Head of caudate nucleus (tissue), 42 donors: ENCODE results near the gene WDR72.
"Not testable (repeated sequence)": the region's sequence is repeated elsewhere in the genome, so short reads cannot be mapped to it uniquely, and the experiment has no call there.

Source experiments
- DNase-seq, 42 donors: peaks; one replicate each; pipeline versions ENCODE4 v3.0.0 to v3.0.0-alpha.2; 2020 to 2021; ENCODE audit warnings: mixed read lengths in 7 of 42
- intact Hi-C: fragments of 100-400 bp; cut with DNase I; formaldehyde crosslinking; loops from one replicate; pipeline ENCODE4 v1.15.0; 2022

The WDR72 gene

DNA sequence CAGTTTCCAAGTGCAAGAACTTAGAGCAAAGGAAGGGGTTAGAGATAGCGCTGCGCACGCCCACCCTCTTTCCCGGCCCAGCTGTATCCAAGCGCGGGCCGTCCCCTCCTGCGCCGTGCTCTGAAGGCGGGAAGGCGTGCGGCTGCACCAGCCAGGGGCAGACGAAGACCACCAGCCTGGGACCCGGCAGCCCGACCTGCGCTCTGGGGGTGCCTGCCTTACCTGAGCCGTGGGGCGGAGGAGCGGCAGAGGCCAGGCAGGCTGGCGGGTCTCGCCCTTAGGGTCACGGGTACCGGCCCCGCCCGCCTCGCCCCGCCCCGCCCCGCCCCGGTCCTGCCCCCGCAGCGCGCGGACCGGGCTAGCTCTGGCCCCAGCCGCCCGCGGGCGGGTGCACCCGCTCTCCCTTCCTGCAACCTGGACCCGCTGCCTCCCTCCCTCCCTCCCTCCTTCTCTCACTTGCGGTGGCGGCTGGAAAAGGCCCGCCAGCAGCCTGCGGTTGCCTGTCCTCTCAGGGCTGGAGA lies at the start of gene WDR72:
WDR72 (minus strand) TSS at position 253 of the 521 bp plus-strand sequence. CDS start 26,514 bp downstream, outside the sequence.
- no peak for DNase-seq
- intact Hi-C loops, result no loop called here

DNA sequence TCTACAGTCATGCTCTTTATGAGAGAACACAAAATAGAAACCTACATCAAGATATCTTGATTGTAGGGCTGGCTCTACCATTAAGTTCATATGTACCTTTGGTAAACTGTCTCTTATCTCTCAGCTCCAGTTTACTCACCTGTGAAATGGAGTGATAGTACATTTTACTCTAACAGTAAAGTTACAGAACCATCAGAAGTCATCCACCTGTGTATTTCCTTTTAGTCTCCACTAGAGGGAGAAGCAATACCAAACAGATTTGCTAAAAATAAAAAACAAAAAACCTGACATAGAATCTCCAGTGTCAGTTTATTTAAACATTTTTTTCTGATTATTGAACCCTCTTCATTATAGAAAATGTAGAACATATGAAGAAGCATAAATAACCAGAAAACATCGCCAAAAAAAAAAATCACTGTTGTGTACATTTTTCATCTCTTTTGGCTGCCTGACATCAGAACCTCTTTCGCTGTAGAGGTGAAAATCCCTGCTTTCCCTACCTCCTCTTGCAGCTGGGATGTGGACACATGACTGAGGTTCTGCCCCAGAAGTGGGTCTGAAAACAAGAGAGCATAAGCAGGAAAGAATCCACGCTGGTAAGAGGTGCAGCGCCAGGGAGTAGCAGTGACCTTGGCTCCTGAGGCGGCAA lies 48.7 kb upstream of the WDR72 start:
- no peak for DNase-seq
- intact Hi-C loops, result no loop called here

DNA sequence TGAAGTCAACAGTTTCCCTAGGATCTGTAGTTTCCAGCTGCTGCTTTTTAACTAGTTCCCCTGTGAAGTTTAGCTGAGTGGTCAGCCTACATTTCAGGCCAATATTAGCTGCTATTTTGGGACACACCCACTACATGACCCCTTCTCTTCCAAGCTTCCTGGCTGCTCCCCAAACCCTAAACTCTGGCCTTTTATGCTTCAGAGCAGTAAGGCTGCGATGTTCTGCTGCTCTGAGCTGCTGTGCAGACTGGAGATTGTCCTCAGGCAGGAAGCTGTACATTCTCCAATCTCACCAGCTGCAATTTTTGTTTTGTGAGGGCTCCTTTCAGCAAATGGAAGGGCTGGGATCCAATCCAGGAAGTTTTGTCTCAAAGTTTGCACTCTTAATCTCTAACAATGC lies 48.0 kb upstream of the WDR72 start:
- no peak for DNase-seq
- intact Hi-C loops, result no loop called here

DNA sequence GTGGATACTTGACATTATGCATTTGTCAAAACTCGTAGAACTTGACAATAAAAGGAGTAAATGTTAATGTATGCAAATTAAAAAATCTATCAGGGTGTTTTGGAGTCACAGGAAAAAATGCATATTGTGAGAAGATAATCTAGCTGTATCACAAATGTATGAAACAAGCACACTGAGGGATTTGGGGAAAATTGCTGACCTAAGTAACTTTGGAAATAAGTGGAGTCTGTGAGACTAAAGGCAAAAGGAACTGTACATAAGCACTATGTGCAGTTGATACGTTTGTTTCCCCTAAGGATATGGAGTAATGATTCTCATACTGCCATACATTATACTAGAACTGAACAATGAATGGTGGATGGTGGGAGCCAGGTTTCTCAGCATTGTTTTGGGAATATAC lies 43.2 kb upstream of the WDR72 start:
- no peak for DNase-seq
- intact Hi-C loops, result no loop called here

DNA sequence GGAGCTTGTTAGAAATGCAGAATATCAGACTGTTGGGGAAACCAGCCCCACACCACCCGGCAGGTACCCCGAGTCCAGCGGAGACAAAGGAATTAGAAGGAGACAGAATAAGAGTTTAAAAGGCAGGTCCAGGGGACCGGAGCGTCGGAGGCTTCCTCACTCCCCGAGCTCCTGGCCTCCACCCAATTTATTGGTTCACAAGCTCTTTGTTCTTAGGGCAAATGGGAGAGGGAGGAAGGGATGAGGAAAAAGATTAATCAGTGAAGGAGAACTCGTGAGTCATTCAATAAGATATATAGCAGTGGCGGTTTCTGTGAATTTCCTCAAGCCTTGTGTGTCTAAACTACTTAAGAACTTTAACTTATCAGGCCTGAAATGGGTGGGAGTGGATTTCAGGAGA lies 32.1 kb upstream of the WDR72 start:
- DNase-seq, result no peak
- intact Hi-C loops, result no loop called here

DNA sequence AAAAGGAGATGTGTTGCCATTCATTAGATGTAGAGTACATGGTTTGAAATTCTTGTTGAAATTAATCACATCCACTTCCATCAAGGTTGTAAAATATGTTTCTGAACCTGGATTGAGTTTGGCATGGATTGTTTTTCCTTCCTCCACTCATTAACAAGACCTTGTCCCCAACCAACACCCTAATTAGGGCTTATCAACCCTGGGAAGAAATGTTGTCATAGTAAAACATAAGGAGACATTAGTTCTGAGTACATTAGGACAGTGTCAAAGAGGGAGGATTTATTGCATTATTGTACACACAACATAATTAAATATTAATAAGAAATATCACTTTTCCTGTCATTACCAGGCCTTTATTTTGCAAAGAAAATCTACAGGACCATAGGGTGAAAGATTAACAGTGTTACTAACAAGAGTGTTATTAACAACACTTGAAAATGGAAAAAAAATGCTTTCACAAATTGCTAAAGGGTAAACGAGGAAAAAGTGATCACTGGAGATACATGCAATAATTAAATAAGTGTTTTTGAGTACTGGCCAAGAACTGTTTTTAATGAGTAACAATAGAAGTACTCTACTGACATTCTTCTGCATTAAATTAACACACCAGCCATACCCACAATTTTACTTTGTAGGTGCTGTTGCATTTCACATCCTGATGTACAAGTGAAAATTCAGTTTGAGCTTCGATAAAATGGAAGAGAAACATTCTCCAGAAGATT lies 30.4 kb upstream of the WDR72 start:
- no peak for DNase-seq
- intact Hi-C loops, result no loop called here

DNA sequence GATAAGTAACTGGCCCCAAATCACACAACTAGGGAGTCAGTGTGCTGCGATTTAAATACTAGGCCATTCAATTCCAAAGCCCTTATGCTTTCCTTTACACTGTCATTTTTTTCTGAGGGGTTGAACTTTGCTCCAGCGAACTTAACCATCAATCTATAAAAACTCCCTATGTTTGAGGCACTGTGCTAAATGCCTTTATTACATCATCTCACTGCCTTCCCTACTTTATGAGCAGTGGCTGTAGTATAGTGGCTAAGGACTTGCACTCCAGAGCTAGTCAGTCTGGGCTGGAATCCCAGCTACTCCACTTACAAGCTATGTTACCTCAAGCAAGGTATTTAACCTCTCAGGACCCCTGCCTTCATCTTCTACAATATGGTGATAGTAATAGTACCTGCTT lies 26.9 kb upstream of the WDR72 start:
- no peak for DNase-seq
- intact Hi-C loops, result no loop called here

DNA sequence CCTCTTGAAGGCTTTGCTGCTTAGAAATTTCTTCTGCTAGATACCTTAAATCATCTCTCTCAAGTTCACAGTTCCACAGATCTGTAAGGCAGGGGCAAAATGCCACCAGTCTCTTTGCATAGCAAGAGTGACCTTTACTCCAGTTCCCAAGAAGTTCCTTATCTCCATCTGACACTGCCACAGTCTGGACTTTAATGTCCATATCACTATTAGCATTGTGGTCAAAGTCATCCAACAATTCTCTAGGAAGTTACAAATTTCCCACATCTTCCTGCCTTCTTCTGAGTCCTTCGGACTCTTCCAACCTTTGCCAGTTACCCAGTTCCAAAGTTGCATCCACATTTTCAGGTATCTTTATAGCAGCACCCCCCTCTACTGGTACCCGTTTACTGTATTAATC lies 25.8 kb upstream of the WDR72 start:
- intact Hi-C loops, DNase-seq: not testable (repeated sequence)

DNA sequence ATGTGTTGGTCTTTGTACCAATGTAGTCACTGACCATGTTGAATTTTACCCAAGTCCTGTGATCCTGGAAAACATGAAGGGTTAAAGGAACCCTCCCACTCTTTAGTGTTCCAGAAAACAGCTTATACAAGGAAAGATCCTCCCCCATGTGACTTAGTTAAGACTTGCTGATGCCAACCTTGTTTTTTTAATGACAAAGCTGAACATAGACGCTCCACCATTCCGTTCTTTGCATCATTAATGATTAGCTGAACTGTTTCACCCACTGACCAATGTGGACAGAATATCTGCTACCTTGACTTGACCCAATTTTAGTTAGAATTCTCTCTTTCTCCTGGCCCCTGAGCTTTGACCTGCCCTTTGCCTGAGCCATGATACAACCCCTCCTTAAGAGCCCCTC lies 3.5 kb upstream of the WDR72 start:
- DNase-seq, result no peak
- intact Hi-C loops, result no loop called here

DNA sequence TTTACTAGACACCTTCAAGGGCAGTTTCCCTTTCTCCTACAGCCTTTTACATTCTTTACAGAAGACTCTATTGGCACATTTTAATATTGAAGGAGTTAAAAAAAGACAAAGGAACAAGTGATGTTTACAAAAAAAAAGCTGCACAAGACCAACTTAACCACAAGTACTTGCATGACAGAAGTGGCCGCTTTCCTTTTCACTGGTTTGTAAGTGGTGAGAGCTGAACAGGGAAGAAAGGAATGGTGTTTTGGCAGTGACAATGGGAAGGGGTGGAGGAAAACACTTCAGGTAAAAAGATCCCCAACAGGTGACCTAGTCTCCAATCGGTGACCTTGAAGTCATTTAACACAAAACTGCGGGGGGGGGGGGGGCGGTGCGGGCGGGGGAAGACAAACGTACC lies 1.1 kb downstream of the WDR72 start:
- intact Hi-C loops, result no loop called here
- no peak for DNase-seq

DNA sequence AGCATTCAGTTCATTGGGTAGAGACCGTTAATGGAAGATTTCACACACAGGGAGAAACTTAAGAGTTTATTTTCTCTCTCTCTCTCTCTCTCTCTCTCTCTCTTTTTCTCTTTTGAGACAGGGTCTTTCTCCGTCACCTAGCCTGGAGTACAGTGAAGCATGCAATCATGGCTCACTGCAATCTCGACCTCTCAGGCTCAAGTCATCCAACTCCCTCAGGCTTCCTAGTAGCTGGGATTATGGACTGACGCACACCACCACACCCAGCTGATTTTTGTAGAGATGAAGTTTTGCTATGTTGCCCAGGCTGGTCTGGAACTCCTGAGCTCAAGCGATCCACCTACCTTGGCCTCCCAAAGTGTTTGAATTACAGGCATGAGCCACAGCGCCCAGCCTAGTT lies 1.6 kb downstream of the WDR72 start:
- intact Hi-C loops, result no loop called here
- DNase-seq, result no peak

DNA sequence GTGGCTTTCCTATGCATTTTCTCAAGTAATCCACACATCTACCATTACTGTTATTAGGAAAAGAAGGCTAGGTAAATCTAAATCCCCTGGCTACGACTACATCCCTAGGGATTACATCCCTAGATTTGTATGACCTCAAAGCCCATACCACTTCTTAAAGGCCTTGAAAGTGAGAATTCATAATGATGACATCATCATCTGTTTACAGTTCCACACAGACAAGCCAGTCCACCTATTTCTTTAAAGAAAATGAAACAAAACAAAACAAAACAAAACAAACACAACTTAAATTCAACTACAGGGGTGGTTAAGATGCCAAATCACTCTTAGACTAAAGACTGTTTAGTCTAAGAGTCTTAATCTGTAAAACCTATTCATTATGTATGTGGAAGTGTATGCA lies 5.7 kb downstream of the WDR72 start:
- intact Hi-C loops, result no loop called here
- no peak for DNase-seq

DNA sequence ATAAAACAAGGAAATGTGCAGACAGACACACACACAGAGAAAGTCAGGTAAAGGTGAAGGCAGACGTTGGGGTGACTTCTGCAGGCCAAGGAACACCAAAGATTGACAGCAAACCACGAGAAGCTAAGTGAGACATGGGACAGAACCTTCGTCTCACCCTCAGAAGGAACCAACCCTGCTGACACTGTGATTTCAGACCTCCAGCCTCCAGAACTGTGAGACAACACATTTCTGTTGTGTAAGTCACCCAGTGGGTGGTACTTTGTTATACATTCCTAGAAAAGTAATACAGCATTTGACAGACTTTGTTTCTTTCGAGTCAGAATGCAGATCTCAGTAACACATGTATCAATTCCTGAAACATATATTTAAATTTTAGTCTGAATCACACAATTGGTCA lies 7.1 kb downstream of the WDR72 start:
- no peak for DNase-seq
- intact Hi-C loops, result no loop called here

DNA sequence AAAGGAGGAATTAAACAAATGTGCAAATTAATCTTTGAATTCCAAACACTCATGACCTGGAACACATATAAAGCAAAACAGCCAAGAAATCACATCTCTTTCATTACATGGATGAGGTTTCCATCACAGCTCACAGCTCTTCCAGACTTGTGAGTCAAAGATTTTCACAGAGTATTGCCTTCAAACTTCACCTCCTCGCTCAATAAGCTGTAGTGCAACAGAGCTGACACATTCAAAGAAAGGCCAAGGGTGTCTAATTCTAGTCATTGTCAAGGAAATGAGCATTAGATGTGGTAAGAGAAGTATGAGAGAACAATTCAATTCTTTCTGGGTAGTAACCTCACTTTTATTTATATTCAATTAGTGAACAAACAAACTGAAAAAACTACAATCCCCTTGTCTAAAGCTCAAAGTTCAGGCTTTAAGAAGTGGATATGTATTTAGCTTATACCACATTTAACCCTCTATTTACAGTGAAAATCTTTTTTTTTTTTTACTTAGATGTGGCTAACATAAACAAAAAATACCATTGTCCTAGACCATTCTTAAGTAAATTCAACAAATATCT lies 11.9 kb downstream of the WDR72 start:
- intact Hi-C loops, result no loop called here
- no peak for DNase-seq

DNA sequence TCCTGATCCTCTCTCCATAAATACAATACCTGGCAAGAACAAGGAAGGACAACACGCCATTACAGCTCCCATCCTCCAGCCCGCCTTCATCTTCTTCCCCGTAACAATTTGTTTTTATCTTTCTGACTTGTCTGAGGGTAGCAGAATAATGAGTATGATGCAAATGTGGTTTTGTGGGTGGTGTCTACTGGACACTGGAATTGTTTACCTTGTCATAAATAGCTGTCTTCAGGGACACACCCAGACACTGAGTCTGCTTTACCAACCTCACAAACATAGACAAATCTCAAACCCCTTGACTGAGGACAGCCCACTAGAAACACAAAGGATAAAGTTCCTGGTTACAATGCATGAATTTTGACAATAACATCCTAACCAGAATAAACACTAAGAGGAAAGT lies 13.4 kb downstream of the WDR72 start:
- intact Hi-C loops, result no loop called here
- no peak for DNase-seq

DNA sequence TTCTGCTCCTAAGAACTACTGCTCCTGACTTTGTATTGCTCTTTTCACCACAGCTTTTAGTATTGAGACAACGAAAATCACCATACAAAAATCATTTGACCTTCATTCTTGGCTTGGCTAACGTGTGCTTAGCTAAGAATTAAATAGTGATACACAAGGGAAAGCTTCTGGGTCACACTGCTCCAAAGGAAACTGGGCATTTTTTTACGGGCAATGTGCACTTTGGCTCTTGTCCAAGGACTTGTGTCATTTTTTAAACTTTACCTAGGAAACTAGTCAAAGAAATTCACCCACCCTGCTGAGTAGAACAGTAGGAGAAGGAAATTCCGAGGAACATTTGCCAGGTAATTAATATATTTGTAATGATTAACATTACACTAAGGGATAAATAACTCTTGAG lies 19.8 kb downstream of the WDR72 start:
- intact Hi-C loops, result no loop called here
- no peak for DNase-seq

DNA sequence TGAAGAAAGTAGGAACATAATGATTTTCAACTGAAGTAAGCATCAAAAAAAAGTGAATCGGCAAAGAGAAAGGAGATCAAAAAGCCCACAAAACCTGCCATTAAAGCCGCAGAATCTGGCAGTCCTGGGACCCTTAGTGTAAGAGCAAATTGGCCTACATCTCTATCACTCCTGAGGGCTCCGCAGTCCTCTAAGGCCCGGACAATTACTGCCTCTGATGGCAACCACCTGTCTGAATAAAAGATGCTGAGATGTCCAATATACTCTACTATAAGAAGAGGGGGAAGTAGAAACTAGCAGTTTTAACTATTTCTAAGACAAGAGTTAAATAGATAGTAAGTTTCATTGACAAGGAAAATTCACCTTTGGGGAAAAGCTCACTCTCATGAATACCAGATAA lies 20.3 kb downstream of the WDR72 start:
- DNase-seq, result no peak
- intact Hi-C loops, result no loop called here

DNA sequence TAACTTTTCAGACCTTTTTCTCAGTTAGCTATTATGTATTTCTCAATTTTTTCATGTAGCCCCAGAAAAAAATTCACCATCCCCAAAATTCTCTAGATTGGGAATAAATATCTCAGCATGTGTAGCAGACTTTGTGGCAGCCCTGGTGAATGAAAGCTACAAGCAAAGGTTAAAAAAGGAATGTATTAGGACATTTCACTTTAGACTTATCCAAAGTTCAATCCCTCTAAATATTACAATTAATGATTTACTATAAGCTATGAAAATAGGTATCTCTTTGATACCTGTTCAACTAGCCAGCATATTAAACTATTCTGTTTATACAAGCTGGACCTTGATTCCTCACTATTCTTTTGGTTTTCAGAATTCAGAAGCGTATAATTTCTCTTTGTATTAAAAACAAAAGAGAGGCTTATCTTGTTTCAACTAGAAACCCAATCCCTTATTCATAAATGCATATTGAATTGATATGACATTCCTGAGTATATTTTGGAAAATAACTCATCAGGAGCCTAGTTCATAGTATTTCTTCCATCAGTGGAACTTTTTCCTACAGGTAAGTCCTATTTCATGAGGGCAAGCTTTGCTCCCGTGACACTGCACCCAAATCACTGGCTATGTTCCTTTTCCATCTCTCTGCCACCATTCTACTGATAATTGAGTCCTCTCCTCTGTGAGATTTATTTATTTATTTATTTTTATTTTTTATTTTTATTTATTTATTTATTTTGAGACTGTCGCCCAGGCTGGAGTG lies 38.0 kb downstream of the WDR72 start:
- no peak for DNase-seq
- intact Hi-C loops, result no loop called here

DNA sequence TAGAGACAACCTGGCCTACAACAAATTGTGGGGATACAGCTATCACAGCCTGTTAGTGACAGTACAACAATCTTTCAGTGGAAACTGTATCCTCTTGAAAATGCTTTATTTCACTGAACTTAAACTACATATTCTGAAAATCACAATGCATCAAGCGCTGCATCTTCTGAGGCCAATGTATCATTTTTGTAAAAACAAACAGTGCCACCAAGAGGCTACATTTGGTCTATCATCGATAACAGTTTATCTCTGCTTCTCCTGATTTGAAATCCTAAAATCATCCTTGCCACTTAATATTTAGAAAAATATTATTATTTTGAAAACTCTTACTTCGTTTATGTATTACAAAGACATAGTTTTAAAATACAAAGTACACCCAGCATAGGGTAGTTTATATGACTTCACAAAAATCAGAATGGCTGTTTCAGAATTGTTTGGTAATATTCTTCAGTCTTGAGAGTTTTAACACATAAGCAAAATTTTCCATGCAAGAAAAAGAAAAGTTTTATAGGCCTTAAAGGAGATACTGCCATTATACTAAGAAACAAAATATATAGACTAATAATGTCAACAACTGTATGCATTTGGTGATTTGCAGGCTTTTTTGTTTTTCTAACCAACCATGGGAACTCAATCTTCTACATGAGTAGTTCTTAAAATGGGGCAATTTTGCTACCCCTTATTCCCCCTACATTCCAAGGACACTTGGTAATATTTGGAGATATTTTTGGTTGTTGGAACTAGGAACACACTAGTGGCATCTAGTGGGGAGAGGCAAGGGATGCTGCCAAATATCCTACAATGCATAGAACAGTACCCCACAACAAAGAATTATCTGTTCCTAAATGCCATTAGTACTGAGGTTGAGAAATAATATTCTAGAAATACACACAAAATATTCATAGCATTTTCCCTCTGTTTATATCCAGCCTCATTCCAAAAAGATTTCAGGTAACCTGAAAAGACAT lies 42.3 kb downstream of the WDR72 start:
- intact Hi-C loops, result loop anchor here (5.0 kb wide), 1 partner anchor 935 kb away; no protein-coding TSS in a partner anchor
- DNase-seq, result peak in 6 of 42 donors; percentile 1 to 29 (median 8)
